RWPE2 (cell line): ENCODE results near the gene GNG14.

ENCODE experiments used
- ATAC-seq: fragments of 200-7000 bp; cut with Tn5 transposase; 3 replicates; pipeline ENCODE4 v1.9.1; 2021; ENCODE audit warnings: low read depth
- DNase-seq: peaks from one replicate; pipeline ENCODE4 v3.0.0-alpha.2; 2020; ENCODE audit warnings: low spot score
- H3K27ac ChIP-seq: fragments of 450-650 bp; 2 replicates; pipeline ENCODE4 v1.5.1; 2017; ENCODE audit warnings: mild to moderate bottlenecking; ENCODE audit not compliant: poor library complexity, severe bottlenecking
- H3K27me3 ChIP-seq: fragments of 250-450 bp; sonication (Bioruptor Pico); 2 replicates; pipeline ENCODE4 v1.5.1; 2021; ENCODE audit warnings: mild to moderate bottlenecking, moderate library complexity; ENCODE audit not compliant: insufficient read depth, poor library complexity, severe bottlenecking
- H3K36me3 ChIP-seq: fragments of 250-450 bp; sonication (Bioruptor Pico); 2 replicates; pipeline ENCODE4 v1.5.1; 2020; ENCODE audit warnings: low read depth, mild to moderate bottlenecking, moderate library complexity
- H3K4me1 ChIP-seq: fragments of 250-450 bp; sonication (Bioruptor Pico); 2 replicates; pipeline ENCODE4 v1.5.1; 2021; ENCODE audit warnings: mild to moderate bottlenecking, moderate library complexity; ENCODE audit not compliant: insufficient read depth, poor library complexity, severe bottlenecking
- H3K4me3 ChIP-seq: fragments of 250-450 bp; sonication (Bioruptor Pico); 2 replicates; pipeline ENCODE4 v1.5.1; 2021; ENCODE audit warnings: mild to moderate bottlenecking, moderate library complexity; ENCODE audit not compliant: severe bottlenecking
- H3K9me3 ChIP-seq: fragments of 250-450 bp; sonication (Bioruptor Pico); 2 replicates; pipeline ENCODE4 v1.5.1; 2021; ENCODE audit warnings: mild to moderate bottlenecking, moderate library complexity; ENCODE audit not compliant: severe bottlenecking
- CTCF ChIP-seq: fragments of 450-650 bp; IDR thresholded peaks from one replicate; pipeline ENCODE4 v1.5.1; 2017; ENCODE audit warnings: mild to moderate bottlenecking, moderate library complexity; ENCODE audit not compliant: poor library complexity, severe bottlenecking

Gene GNG14

GRCh38 chr19:12726988-12727316 lies 39.2 kb downstream of the GNG14 start:
- no peak for DNase-seq
- Histone ChIP-seq H3K4me3 (no peak overlapping the region), H3K27ac (no peak overlapping the region), H3K36me3 (peaks cover 18% of the 10 kb centered on the region), H3K27me3 (no peaks in the 10 kb centered on the region), H3K4me1 (no peaks in the 10 kb centered on the region), H3K9me3 (no peaks in the 10 kb centered on the region)
- no peak for ATAC-seq
- TF ChIP-seq CTCF, result no peak

GRCh38 chr19:12727745-12728433 lies 40.1 kb downstream of the GNG14 start:
- Histone ChIP-seq H3K36me3 (peaks cover 25% of the 10 kb centered on the region), H3K9me3 (no peaks in the 10 kb centered on the region), H3K4me3 (no peak overlapping the region), H3K4me1 (no peaks in the 10 kb centered on the region), H3K27ac (no peak overlapping the region), H3K27me3 (no peaks in the 10 kb centered on the region)
- no peak for TF ChIP-seq CTCF
- ATAC-seq (no peak), DNase-seq (no peak)

- Histone ChIP-seq H3K4me1 (no peaks in the 10 kb centered on the region), H3K9me3 (no peaks in the 10 kb centered on the region), H3K27me3 (no peaks in the 10 kb centered on the region), H3K27ac (no peak overlapping the region), H3K36me3 (peaks cover 28% of the 10 kb centered on the region), H3K4me3 (no peak overlapping the region)
- no peak for TF ChIP-seq CTCF
- DNase-seq (no peak), ATAC-seq (no peak)
Observed at GRCh38 chr19:12730064-12730463, 42.3 kb downstream of the GNG14 start.

GRCh38 chr19:12731337-12731736 lies 43.5 kb downstream of the GNG14 start:
- H3K36me3 ChIP-seq, result peaks cover 28% of the 10 kb centered on the region

More at GRCh38 chr19:12731337-12731736, 43.5 kb downstream of the GNG14 start:
- Histone ChIP-seq H3K9me3 (no peaks in the 10 kb centered on the region), H3K4me1 (peaks cover 2% of the 10 kb centered on the region), H3K4me3 (no peak overlapping the region), H3K27ac (no peak overlapping the region), H3K27me3 (no peaks in the 10 kb centered on the region)
- TF ChIP-seq CTCF, result no peak
- ATAC-seq (no peak), DNase-seq (no peak)
